ENCODE data around the gene MTUS2.
"Not testable (repeated sequence)": the region's sequence is repeated elsewhere in the genome, so short reads cannot be mapped to it uniquely, and the experiment has no call there.

MTUS2 gene

DNA sequence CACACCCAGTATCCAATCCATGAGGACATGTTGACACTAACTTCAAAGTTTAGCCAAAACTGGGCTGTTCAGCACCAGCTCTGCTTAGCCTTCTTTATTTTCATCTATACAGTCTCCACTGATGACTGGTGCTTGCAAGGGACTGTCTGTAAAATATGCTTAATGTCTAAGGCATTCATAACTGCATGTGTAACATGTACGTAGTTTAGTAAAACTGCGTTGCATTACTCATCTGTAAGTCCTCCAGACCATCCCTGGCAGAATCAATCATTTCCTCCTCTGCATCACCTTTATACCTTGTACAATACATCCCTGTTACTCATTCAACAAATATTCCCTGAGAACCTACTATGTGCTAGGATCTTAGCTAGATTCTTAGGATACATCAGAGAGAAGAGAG lies 362.1 kb downstream of the MTUS2 start:
- Histone ChIP-seq H3K27ac (ENCODE audit: low read length) (no peak overlapping the region), H3K9ac (ENCODE audit: low read length in 2 of 2) (no peak overlapping the region), H3K36me3 (ENCODE audit: control insufficient read depth in 2 of 2, insufficient read depth in 2 of 2, low read length in 2 of 2) (no peaks in the 10 kb centered on the region), H3K4me3 (ENCODE audit: low read length in 2 of 2) (no peak overlapping the region), H3K4me1 (ENCODE audit: control insufficient read depth, insufficient read depth, low read length) (no peaks in the 10 kb centered on the region), H3K9me3 (ENCODE audit: control insufficient read depth in 2 of 2, low read length in 2 of 2) (peaks cover 3 to 4% of the 10 kb centered on the region in 2 donors), H3K27me3 (ENCODE audit: control insufficient read depth in 1 of 2, insufficient read depth in 2 of 2, low read length in 2 of 2) (no peaks in the 10 kb centered on the region)

DNA sequence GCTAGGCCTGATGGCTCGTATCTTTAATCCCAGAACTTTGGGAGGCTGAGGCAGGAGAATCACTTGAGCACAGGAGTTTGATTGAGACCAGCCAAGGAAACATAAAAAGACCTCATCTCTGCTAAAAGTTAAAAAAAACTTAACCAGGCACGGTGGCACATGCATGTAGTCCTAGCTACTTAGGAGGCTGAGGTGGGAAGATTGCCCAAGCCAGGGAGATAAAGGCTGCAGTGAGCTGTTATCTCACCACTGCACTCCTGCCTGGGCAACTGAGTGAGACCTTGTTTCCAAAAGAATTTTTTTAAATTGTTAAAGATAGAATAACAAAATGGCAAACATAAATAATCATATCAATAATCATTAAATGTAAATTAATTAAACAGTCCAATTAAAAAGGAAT lies 365.8 kb downstream of the MTUS2 start:
- Histone ChIP-seq H3K4me1 (ENCODE audit: control insufficient read depth, insufficient read depth, low read length) (no peaks in the 10 kb centered on the region), H3K36me3 (ENCODE audit: control insufficient read depth in 2 of 2, insufficient read depth in 2 of 2, low read length in 2 of 2) (no peaks in the 10 kb centered on the region), H3K4me3 (ENCODE audit: low read length in 2 of 2) (no peak overlapping the region), H3K27me3 (ENCODE audit: control insufficient read depth in 1 of 2, insufficient read depth in 2 of 2, low read length in 2 of 2) (no peaks in the 10 kb centered on the region), H3K9ac (ENCODE audit: low read length in 2 of 2) (no peak overlapping the region), H3K27ac (ENCODE audit: low read length) (no peak overlapping the region), H3K9me3 (ENCODE audit: control insufficient read depth in 2 of 2, low read length in 2 of 2) (peaks cover 3 to 4% of the 10 kb centered on the region in 2 donors)

DNA sequence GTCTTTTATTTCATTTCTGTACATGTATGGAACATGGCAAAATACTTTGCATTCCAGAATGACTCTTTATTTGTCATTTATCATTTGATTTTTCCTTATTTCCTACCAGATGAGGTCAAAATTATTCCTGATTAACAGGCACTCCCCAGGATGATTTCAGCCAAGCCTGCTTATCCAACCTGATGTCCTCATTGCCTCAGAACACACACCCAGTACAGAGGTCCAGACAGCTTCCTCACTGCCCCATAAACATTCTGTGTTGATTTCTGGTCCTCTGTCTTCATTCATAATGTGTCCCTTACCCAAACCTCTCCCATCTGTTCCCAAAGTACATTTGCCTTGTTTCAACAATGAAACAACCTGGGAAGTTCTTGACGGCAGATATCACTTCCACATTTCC lies 367.4 kb downstream of the MTUS2 start:
- Histone ChIP-seq H3K36me3 (ENCODE audit: control insufficient read depth in 2 of 2, insufficient read depth in 2 of 2, low read length in 2 of 2) (no peaks in the 10 kb centered on the region), H3K4me3 (ENCODE audit: low read length in 2 of 2) (no peak overlapping the region), H3K9me3 (ENCODE audit: control insufficient read depth in 2 of 2, low read length in 2 of 2) (peaks cover 3 to 4% of the 10 kb centered on the region in 2 donors), H3K27me3 (ENCODE audit: control insufficient read depth in 1 of 2, insufficient read depth in 2 of 2, low read length in 2 of 2) (no peaks in the 10 kb centered on the region), H3K27ac (ENCODE audit: low read length) (no peak overlapping the region), H3K4me1 (ENCODE audit: control insufficient read depth, insufficient read depth, low read length) (no peaks in the 10 kb centered on the region), H3K9ac (ENCODE audit: low read length in 2 of 2) (no peak overlapping the region)

DNA sequence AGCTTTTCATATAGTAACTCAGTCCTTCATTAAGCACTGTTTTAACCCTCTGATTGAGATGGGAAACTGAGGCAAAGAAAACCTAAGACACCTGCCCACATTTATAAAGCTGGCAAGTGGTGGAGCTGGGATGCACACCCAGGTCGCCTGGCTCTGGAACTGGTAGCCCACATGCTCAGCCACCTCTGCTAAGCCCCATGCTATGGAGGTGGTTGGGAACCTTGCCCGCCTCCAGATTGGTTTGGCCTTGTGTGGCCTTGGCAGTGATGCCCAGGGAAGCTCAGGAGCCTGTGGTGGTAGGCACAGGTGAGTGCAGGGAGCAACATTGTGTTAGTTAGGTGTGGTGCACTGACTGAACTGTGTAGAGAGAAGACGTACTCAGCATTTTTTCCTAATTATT lies 370.2 kb downstream of the MTUS2 start:
- Histone ChIP-seq H3K27ac (ENCODE audit: low read length) (no peak overlapping the region), H3K9ac (ENCODE audit: low read length in 2 of 2) (no peak overlapping the region), H3K4me3 (ENCODE audit: low read length in 2 of 2) (no peak overlapping the region), H3K4me1 (ENCODE audit: control insufficient read depth, insufficient read depth, low read length) (no peaks in the 10 kb centered on the region), H3K36me3 (ENCODE audit: control insufficient read depth in 2 of 2, insufficient read depth in 2 of 2, low read length in 2 of 2) (no peaks in the 10 kb centered on the region), H3K27me3 (ENCODE audit: control insufficient read depth in 1 of 2, insufficient read depth in 2 of 2, low read length in 2 of 2) (no peaks in the 10 kb centered on the region), H3K9me3 (ENCODE audit: control insufficient read depth in 2 of 2, low read length in 2 of 2) (peaks cover 0 to under 1% of the 10 kb centered on the region in 2 donors)

DNA sequence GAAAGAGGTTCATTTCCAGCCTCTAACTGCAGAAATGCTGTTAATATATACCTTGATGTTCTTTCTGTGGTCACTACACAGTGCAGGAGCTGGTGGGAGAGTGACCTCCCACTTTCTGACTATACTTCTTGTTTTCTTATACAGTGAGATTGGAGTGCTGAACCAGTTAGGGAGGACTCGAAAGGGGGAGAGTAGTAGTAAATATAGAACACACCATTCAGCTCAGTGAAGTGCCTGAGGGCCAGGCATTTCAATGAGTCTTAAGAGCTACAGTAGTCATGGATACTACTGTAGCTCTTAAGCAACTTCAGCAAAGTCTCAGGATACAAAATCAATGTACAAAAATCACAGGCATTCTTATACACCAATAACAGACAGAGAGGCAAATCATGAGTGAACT lies 372.9 kb downstream of the MTUS2 start:
- Histone ChIP-seq H3K4me3 (ENCODE audit: low read length in 2 of 2) (no peak overlapping the region), H3K9me3 (ENCODE audit: control insufficient read depth in 2 of 2, low read length in 2 of 2) (no peaks in the 10 kb centered on the region), H3K36me3 (ENCODE audit: control insufficient read depth in 2 of 2, insufficient read depth in 2 of 2, low read length in 2 of 2) (no peaks in the 10 kb centered on the region), H3K9ac (ENCODE audit: low read length in 2 of 2) (no peak overlapping the region), H3K4me1 (ENCODE audit: control insufficient read depth, insufficient read depth, low read length) (no peaks in the 10 kb centered on the region), H3K27me3 (ENCODE audit: control insufficient read depth in 1 of 2, insufficient read depth in 2 of 2, low read length in 2 of 2) (no peaks in the 10 kb centered on the region), H3K27ac (ENCODE audit: low read length) (no peak overlapping the region)

DNA sequence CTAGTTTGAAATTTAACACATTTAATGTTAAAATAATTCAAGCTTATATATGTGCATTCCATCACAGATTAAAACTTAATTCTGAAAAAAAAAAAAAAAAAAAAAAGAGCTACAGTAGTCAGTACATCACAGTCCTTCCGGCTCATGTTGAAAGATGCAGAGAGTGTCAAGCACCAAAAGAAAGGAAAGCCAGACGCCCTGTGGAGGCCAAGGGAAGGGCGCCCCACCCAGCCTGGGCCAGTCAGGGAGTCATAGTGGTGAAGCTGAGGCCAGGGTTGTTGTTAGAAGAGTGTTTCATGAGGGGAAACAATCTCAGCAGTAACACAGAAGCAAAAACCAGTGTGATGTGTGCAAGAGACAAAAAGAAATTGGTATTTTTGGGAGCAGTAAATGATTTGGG lies 375.3 kb downstream of the MTUS2 start:
- no peaks in the 10 kb centered on the region for H3K4me1 ChIP-seq (ENCODE audit: control insufficient read depth, insufficient read depth, low read length)
- no peaks in the 10 kb centered on the region for H3K36me3 ChIP-seq (ENCODE audit: control insufficient read depth in 2 of 2, insufficient read depth in 2 of 2, low read length in 2 of 2)
- no peaks in the 10 kb centered on the region for H3K9me3 ChIP-seq (ENCODE audit: control insufficient read depth in 2 of 2, low read length in 2 of 2)
- no peak overlapping the region for H3K9ac ChIP-seq (ENCODE audit: low read length in 2 of 2)
- no peak overlapping the region for H3K27ac ChIP-seq (ENCODE audit: low read length)
- H3K27me3 ChIP-seq (ENCODE audit: control insufficient read depth in 1 of 2, insufficient read depth in 2 of 2, low read length in 2 of 2), result no peaks in the 10 kb centered on the region
- H3K4me3 ChIP-seq (ENCODE audit: low read length in 2 of 2), result no peak overlapping the region

DNA sequence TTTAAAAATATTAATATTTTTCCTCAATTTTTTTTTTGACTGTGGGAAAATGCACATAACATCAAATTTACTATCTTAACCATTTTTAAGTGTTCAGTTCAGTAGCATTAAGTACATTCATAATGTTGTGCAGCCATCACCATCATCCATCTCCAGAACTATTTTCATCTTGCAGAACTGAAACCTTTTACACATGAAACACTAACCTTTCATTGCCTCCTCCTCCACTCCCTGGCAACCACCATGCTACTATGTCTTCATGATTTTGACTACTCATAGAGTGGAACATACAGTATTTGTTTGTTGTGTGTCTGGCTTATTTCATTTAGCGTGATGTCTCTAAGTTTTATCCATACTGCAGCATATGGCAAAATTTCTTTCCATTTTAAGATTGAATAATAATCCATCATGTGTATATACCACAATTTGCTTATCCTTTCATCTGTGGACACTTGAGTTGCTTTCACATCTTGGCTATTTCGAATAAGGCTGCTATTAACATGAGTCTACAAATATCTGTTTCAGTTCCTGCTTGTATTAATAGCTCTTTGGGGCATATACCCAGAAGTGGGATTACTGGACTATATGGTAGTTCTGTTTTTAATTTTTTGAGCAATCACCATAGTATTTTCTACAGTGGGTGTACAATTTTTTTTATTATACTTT lies 376.4 kb downstream of the MTUS2 start:
- H3K9ac ChIP-seq (ENCODE audit: low read length in 2 of 2), result no peak overlapping the region
- no peaks in the 10 kb centered on the region for H3K4me1 ChIP-seq (ENCODE audit: control insufficient read depth, insufficient read depth, low read length)
- no peak overlapping the region for H3K4me3 ChIP-seq (ENCODE audit: low read length in 2 of 2)
- H3K36me3 ChIP-seq (ENCODE audit: control insufficient read depth in 2 of 2, insufficient read depth in 2 of 2, low read length in 2 of 2), result no peaks in the 10 kb centered on the region
- H3K27me3 ChIP-seq (ENCODE audit: control insufficient read depth in 1 of 2, insufficient read depth in 2 of 2, low read length in 2 of 2), result no peaks in the 10 kb centered on the region
- no peaks in the 10 kb centered on the region for H3K9me3 ChIP-seq (ENCODE audit: control insufficient read depth in 2 of 2, low read length in 2 of 2)
- H3K27ac ChIP-seq (ENCODE audit: low read length), result no peak overlapping the region

DNA sequence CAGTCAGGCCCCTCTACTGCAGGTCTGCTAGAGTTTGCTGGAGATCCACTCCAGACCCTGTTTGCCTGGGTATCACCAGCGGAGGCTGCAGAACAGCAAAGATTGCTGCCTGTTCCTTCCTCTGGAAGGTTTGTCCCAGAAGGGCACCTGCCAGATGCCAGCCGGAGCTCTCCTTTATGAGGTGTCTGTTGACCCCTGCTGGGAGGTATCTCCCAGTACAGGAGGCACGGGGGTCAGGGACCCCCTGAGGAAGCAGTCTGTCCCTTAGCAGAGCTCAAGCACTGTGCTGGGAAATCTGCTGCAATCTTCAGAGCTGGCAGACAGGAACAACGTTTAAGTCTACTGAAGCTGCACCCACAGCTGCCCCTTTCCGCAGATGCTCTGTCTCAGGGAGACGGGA lies 382.6 kb downstream of the MTUS2 start:
- not testable (repeated sequence) for H3K27me3 ChIP-seq (ENCODE audit: control insufficient read depth in 1 of 2, insufficient read depth in 2 of 2, low read length in 2 of 2); H3K9me3 ChIP-seq (ENCODE audit: control insufficient read depth in 2 of 2, low read length in 2 of 2); H3K36me3 ChIP-seq (ENCODE audit: control insufficient read depth in 2 of 2, insufficient read depth in 2 of 2, low read length in 2 of 2); H3K4me1 ChIP-seq (ENCODE audit: control insufficient read depth, insufficient read depth, low read length); H3K27ac ChIP-seq (ENCODE audit: low read length); H3K4me3 ChIP-seq (ENCODE audit: low read length in 2 of 2); H3K9ac ChIP-seq (ENCODE audit: low read length in 2 of 2)

DNA sequence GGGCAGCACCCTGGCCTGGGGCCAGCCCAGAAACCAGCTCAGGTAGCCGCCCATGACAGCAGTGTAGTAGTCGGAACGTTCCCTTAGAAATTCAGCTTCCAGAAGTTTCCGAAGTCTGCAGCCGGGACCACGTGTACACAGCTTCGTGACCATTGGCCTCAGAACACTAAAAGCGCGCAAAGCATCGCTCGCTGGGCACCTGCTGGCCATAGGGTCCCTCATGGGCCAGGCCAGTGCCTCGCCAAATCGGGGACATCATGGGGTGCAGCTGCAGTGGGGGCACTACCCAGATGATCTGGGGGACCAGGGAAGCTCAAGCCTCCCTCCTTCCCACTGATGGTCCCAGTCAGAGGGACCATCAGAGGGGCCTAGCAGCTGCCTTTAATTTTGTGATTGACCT lies 384.5 kb downstream of the MTUS2 start:
- Histone ChIP-seq H3K9me3 (ENCODE audit: control insufficient read depth in 2 of 2, low read length in 2 of 2) (no peaks in the 10 kb centered on the region), H3K36me3 (ENCODE audit: control insufficient read depth in 2 of 2, insufficient read depth in 2 of 2, low read length in 2 of 2) (no peaks in the 10 kb centered on the region), H3K9ac (ENCODE audit: low read length in 2 of 2) (no peak overlapping the region), H3K4me1 (ENCODE audit: control insufficient read depth, insufficient read depth, low read length) (no peaks in the 10 kb centered on the region), H3K27ac (ENCODE audit: low read length) (no peak overlapping the region), H3K27me3 (ENCODE audit: control insufficient read depth in 1 of 2, insufficient read depth in 2 of 2, low read length in 2 of 2) (no peaks in the 10 kb centered on the region), H3K4me3 (ENCODE audit: low read length in 2 of 2) (no peak overlapping the region)

DNA sequence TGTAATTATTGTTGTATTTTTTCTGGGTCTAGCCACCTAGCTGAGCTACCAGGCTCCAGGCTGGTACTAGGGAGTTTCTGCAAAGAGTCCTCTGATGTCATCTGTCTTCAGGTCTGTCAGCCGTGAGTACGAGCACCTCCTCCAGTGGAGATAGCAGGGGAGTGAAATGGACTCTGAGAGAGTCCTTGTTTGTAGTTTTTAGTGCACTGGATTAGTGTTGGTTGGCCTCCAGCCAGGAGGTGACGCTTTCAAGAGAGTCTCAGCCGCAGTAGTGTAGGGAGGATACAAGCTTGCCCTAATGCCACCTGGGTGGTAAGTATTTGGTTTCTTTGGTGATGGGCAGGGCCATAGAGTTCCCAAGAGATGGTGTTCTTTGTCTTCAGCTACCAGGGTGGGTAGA lies 390.5 kb downstream of the MTUS2 start:
- Histone ChIP-seq H3K4me1 (ENCODE audit: control insufficient read depth, insufficient read depth, low read length) (no peaks in the 10 kb centered on the region), H3K4me3 (ENCODE audit: low read length in 2 of 2) (no peak overlapping the region), H3K9me3 (ENCODE audit: control insufficient read depth in 2 of 2, low read length in 2 of 2) (no peaks in the 10 kb centered on the region), H3K27ac (ENCODE audit: low read length) (no peak overlapping the region), H3K27me3 (ENCODE audit: control insufficient read depth in 1 of 2, insufficient read depth in 2 of 2, low read length in 2 of 2) (no peaks in the 10 kb centered on the region), H3K9ac (ENCODE audit: low read length in 2 of 2) (no peak overlapping the region), H3K36me3 (ENCODE audit: control insufficient read depth in 2 of 2, insufficient read depth in 2 of 2, low read length in 2 of 2) (no peaks in the 10 kb centered on the region)

DNA sequence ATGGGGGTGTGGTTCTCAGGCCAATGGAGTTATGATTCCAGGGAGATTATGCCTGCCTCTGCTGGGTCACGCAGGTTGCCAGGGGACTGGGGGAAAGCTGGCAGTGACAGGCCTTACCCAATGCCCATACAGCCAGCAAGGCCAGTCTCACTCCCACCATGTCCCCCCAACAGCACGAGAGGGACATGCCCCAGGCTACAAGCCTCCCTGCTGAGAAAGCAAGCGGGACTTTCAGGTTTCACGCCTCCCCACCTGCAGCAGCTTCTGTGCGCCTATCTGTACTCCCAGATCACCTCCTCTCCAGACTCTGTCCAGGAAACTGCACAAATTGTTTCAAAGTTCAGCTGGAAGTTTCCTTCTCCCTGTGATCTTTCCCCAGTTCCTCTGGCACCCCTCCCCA lies 391.0 kb downstream of the MTUS2 start:
- H3K27ac ChIP-seq (ENCODE audit: low read length); H3K27me3 ChIP-seq (ENCODE audit: control insufficient read depth in 1 of 2, insufficient read depth in 2 of 2, low read length in 2 of 2); H3K36me3 ChIP-seq (ENCODE audit: control insufficient read depth in 2 of 2, insufficient read depth in 2 of 2, low read length in 2 of 2): not testable (repeated sequence)

More for the DNA sequence above, 391.0 kb downstream of the MTUS2 start:
- H3K4me3 ChIP-seq (ENCODE audit: low read length in 2 of 2); H3K9me3 ChIP-seq (ENCODE audit: control insufficient read depth in 2 of 2, low read length in 2 of 2); H3K9ac ChIP-seq (ENCODE audit: low read length in 2 of 2); H3K4me1 ChIP-seq (ENCODE audit: control insufficient read depth, insufficient read depth, low read length): not testable (repeated sequence)

Measured in stomach smooth muscle (tissue), 2 donors.